Neural crest cell (in vitro differentiated cells): ENCODE results near the gene SGPL1. TPM values are rescaled to one million over a fixed set of nuclear protein-coding genes. Genes with fewer than 3 reads are reported as not detected.

Experiments
- DNase-seq: peaks from one replicate; pipeline ENCODE4 v3.0.0; 2021; ENCODE audit warnings: low read depth, mixed read lengths, low spot score
- H3K27ac Mint-ChIP-seq: one replicate; pipeline ENCODE4 v1.8.0; 2021; ENCODE audit warnings: mild to moderate bottlenecking, mixed read lengths; ENCODE audit not compliant: unreplicated experiment
- H3K27me3 Mint-ChIP-seq: 2 replicates; pipeline ENCODE4 v1.8.0; 2021; ENCODE audit warnings: low read depth, mild to moderate bottlenecking, mixed read lengths
- H3K36me3 Mint-ChIP-seq: 2 replicates; pipeline ENCODE4 v1.8.0; 2021; ENCODE audit warnings: low read depth, mild to moderate bottlenecking, mixed read lengths
- H3K4me1 Mint-ChIP-seq: 2 replicates; pipeline ENCODE4 v1.8.0; 2021; ENCODE audit warnings: mixed read lengths
- H3K4me3 Mint-ChIP-seq: one replicate; pipeline ENCODE4 v1.8.0; 2021; ENCODE audit warnings: mild to moderate bottlenecking, mixed read lengths
- H3K9me3 Mint-ChIP-seq: 2 replicates; pipeline ENCODE4 v1.8.0; 2021; ENCODE audit warnings: mixed read lengths
- total RNA-seq: library from RNA; stranded (reverse); gene quantifications from 2 replicates; pipeline ENCODE4 v1.2.1, GENCODE V29; 2021
- TF ChIP-seq, protein P1 (sequence below): fragments of 200-600 bp; sonication (generic); conservative IDR thresholded peaks from 2 replicates; pipeline ENCODE4 v1.5.0; 2021; ENCODE audit warnings: antibody characterized with exemption, mild to moderate bottlenecking

Gene SGPL1
- total RNA-seq, 1 donor from 2014 or later: 58.2 TPM

DNA sequence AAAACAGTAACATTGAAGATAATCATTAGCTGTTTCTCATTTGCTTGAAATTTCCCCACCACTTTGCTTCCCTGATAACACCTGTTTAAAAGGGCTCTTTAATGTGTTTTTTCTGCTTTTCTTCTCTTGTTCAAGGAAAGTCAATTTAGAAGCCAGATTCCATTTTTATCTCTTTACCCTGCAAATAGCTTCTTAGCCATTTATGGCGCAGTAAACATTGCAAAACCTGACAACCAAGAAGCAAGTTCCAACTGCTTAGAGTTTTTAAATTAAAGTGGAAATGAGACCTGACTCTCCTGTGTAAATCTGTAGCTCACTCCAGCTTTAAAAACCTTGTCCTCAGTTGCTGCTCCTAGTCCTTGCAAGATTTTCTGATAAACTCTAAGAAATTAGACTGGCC is 30.1 kb downstream of the SGPL1 start:
- H3K27me3 Mint-ChIP-seq: no peaks in the 10 kb centered on the region
- TF ChIP-seq, protein P1, sequence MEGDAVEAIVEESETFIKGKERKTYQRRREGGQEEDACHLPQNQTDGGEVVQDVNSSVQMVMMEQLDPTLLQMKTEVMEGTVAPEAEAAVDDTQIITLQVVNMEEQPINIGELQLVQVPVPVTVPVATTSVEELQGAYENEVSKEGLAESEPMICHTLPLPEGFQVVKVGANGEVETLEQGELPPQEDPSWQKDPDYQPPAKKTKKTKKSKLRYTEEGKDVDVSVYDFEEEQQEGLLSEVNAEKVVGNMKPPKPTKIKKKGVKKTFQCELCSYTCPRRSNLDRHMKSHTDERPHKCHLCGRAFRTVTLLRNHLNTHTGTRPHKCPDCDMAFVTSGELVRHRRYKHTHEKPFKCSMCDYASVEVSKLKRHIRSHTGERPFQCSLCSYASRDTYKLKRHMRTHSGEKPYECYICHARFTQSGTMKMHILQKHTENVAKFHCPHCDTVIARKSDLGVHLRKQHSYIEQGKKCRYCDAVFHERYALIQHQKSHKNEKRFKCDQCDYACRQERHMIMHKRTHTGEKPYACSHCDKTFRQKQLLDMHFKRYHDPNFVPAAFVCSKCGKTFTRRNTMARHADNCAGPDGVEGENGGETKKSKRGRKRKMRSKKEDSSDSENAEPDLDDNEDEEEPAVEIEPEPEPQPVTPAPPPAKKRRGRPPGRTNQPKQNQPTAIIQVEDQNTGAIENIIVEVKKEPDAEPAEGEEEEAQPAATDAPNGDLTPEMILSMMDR: no peak
- no peaks in the 10 kb centered on the region for H3K9me3 Mint-ChIP-seq
- H3K4me1 Mint-ChIP-seq: no peaks in the 10 kb centered on the region
- H3K27ac Mint-ChIP-seq: no peak overlapping the region
- DNase-seq: no peak
- H3K4me3 Mint-ChIP-seq: no peak overlapping the region
- H3K36me3 Mint-ChIP-seq: peaks cover 9% of the 10 kb centered on the region

DNA sequence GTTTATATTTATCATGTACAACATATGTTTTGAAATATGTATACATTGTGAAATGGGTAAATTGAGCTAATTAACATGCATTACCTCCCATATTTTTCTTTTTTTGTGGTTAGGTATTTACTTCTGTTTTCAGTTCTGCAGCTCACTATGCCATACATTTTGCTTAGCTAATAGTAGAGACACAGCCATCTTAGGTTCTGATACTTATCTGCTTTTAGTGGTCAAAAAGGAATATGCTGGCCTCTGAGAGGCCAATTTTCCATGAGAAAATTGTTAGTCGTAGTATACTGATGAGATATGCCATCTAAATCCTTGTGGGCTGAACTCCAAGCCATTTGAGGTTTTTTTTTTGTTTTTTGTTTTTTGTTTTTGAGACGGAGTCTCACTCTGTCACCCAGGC is 31.0 kb downstream of the SGPL1 start:
- peaks cover 9% of the 10 kb centered on the region for H3K36me3 Mint-ChIP-seq
- no peaks in the 10 kb centered on the region for H3K27me3 Mint-ChIP-seq
- no peak for DNase-seq
- no peak overlapping the region for H3K27ac Mint-ChIP-seq
- no peak overlapping the region for H3K4me3 Mint-ChIP-seq
- no peaks in the 10 kb centered on the region for H3K4me1 Mint-ChIP-seq
- TF ChIP-seq, protein P1: no peak
- no peaks in the 10 kb centered on the region for H3K9me3 Mint-ChIP-seq

- Mint-ChIP-seq H3K4me3 (no peak overlapping the region), H3K36me3 (peaks cover 2% of the 10 kb centered on the region), H3K27me3 (no peaks in the 10 kb centered on the region), H3K4me1 (no peaks in the 10 kb centered on the region), H3K27ac (no peak overlapping the region), H3K9me3 (no peaks in the 10 kb centered on the region)
- DNase-seq: no peak
- TF ChIP-seq, protein P1: no peak
Observed at GRCh38 chr10:70847659-70848360, 32.1 kb downstream of the SGPL1 start.

- H3K4me1 Mint-ChIP-seq: no peaks in the 10 kb centered on the region
Observed at GRCh38 chr10:70849582-70850016, 33.9 kb downstream of the SGPL1 start.

GRCh38 chr10:70850097-70850496 is 34.3 kb downstream of the SGPL1 start:
- Mint-ChIP-seq H3K4me3 (no peak overlapping the region), H3K9me3 (no peaks in the 10 kb centered on the region), H3K27ac (no peak overlapping the region), H3K4me1 (no peaks in the 10 kb centered on the region), H3K27me3 (no peaks in the 10 kb centered on the region), H3K36me3 (peaks cover 2% of the 10 kb centered on the region)
- no peak for DNase-seq
- TF ChIP-seq, protein P1: no peak

More at GRCh38 chr10:70849582-70850016, 33.9 kb downstream of the SGPL1 start:
- no peak overlapping the region for H3K27ac Mint-ChIP-seq
- H3K4me3 Mint-ChIP-seq: no peak overlapping the region
- no peaks in the 10 kb centered on the region for H3K27me3 Mint-ChIP-seq
- no peak for DNase-seq
- TF ChIP-seq, protein P1: no peak
- peaks cover 2% of the 10 kb centered on the region for H3K36me3 Mint-ChIP-seq
- no peaks in the 10 kb centered on the region for H3K9me3 Mint-ChIP-seq
